ENCODE data around the gene PTPRD. TPM values are rescaled to one million over a fixed set of nuclear protein-coding genes. Genes with fewer than 3 reads are reported as not detected.
"Not testable (repeated sequence)": the region's sequence is repeated elsewhere in the genome, so short reads cannot be mapped to it uniquely, and the experiment has no call there.

The PTPRD gene
- total RNA-seq, 1 donor from 2014 or later, result 0.05 TPM

GRCh38 chr9:9949978-9950377 is 662.8 kb downstream of the PTPRD start:
- intact Hi-C loops (cut with micrococcal nuclease), result no loop called here
- Mint-ChIP-seq H3K27me3 (ENCODE audit: insufficient read depth) (no peaks in the 10 kb centered on the region), H3K4me1 (ENCODE audit: low read depth) (no peaks in the 10 kb centered on the region), H3K36me3 (ENCODE audit: low read depth) (no peaks in the 10 kb centered on the region), H3K9me3 (no peaks in the 10 kb centered on the region), H3K27ac (no peak overlapping the region), H3K4me3 (no peak overlapping the region)
- DNase-seq (ENCODE audit: low spot score), result no peak

- Mint-ChIP-seq H3K4me1 (ENCODE audit: low read depth) (no peaks in the 10 kb centered on the region), H3K27ac (no peak overlapping the region), H3K27me3 (ENCODE audit: insufficient read depth) (no peaks in the 10 kb centered on the region), H3K36me3 (ENCODE audit: low read depth) (no peaks in the 10 kb centered on the region), H3K4me3 (no peak overlapping the region), H3K9me3 (no peaks in the 10 kb centered on the region)
- intact Hi-C loops (cut with micrococcal nuclease), result no loop called here
- DNase-seq (ENCODE audit: low spot score), result no peak
Observed at GRCh38 chr9:9949368-9949767, 663.4 kb downstream of the PTPRD start.

- no peaks in the 10 kb centered on the region for H3K9me3 Mint-ChIP-seq
- H3K27me3 Mint-ChIP-seq (ENCODE audit: insufficient read depth), result no peaks in the 10 kb centered on the region
- no peak for DNase-seq (ENCODE audit: low spot score)
- no peak overlapping the region for H3K4me3 Mint-ChIP-seq
- no peaks in the 10 kb centered on the region for H3K4me1 Mint-ChIP-seq (ENCODE audit: low read depth)
- no peaks in the 10 kb centered on the region for H3K36me3 Mint-ChIP-seq (ENCODE audit: low read depth)
- no peak overlapping the region for H3K27ac Mint-ChIP-seq
- intact Hi-C loops (cut with micrococcal nuclease), result no loop called here
Observed at GRCh38 chr9:9945966-9946365, 666.8 kb downstream of the PTPRD start.

- H3K27ac Mint-ChIP-seq, result no peak overlapping the region
- H3K27me3 Mint-ChIP-seq (ENCODE audit: insufficient read depth), result no peaks in the 10 kb centered on the region
- no peaks in the 10 kb centered on the region for H3K4me1 Mint-ChIP-seq (ENCODE audit: low read depth)
- no peak overlapping the region for H3K4me3 Mint-ChIP-seq
- no peaks in the 10 kb centered on the region for H3K9me3 Mint-ChIP-seq
- peak; percentile 14 for DNase-seq (ENCODE audit: low spot score)
- intact Hi-C loops (cut with micrococcal nuclease), result loop anchor here (2.0 kb wide), 1 partner anchor 336 kb away; no protein-coding TSS in a partner anchor
- H3K36me3 Mint-ChIP-seq (ENCODE audit: low read depth), result no peaks in the 10 kb centered on the region
Observed at GRCh38 chr9:9942764-9943424, 669.9 kb downstream of the PTPRD start.

- intact Hi-C loops (cut with micrococcal nuclease), result no loop called here
- no peaks in the 10 kb centered on the region for H3K4me1 Mint-ChIP-seq (ENCODE audit: low read depth)
- H3K9me3 Mint-ChIP-seq, result no peaks in the 10 kb centered on the region
- H3K4me3 Mint-ChIP-seq, result no peak overlapping the region
- no peaks in the 10 kb centered on the region for H3K27me3 Mint-ChIP-seq (ENCODE audit: insufficient read depth)
- no peak overlapping the region for H3K27ac Mint-ChIP-seq
- DNase-seq (ENCODE audit: low spot score), result no peak
- no peaks in the 10 kb centered on the region for H3K36me3 Mint-ChIP-seq (ENCODE audit: low read depth)
Observed at GRCh38 chr9:9938432-9938831, 674.4 kb downstream of the PTPRD start.

- H3K4me1 Mint-ChIP-seq (ENCODE audit: low read depth); DNase-seq (ENCODE audit: low spot score); H3K4me3 Mint-ChIP-seq; H3K36me3 Mint-ChIP-seq (ENCODE audit: low read depth); intact Hi-C loops (cut with micrococcal nuclease); H3K27ac Mint-ChIP-seq; H3K9me3 Mint-ChIP-seq; H3K27me3 Mint-ChIP-seq (ENCODE audit: insufficient read depth): not testable (repeated sequence)
Observed at GRCh38 chr9:9931464-9931863, 681.3 kb downstream of the PTPRD start.

GRCh38 chr9:9924376-9924775 is 688.4 kb downstream of the PTPRD start:
- no peak for DNase-seq (ENCODE audit: low spot score)
- Mint-ChIP-seq H3K4me3 (no peak overlapping the region), H3K27ac (no peak overlapping the region), H3K9me3 (no peaks in the 10 kb centered on the region), H3K36me3 (ENCODE audit: low read depth) (no peaks in the 10 kb centered on the region), H3K27me3 (ENCODE audit: insufficient read depth) (no peaks in the 10 kb centered on the region), H3K4me1 (ENCODE audit: low read depth) (no peaks in the 10 kb centered on the region)
- intact Hi-C loops (cut with micrococcal nuclease), result no loop called here

- Mint-ChIP-seq H3K27ac (no peak overlapping the region), H3K4me1 (ENCODE audit: low read depth) (no peaks in the 10 kb centered on the region), H3K36me3 (ENCODE audit: low read depth) (no peaks in the 10 kb centered on the region), H3K4me3 (no peak overlapping the region), H3K9me3 (no peaks in the 10 kb centered on the region), H3K27me3 (ENCODE audit: insufficient read depth) (no peaks in the 10 kb centered on the region)
- no peak for DNase-seq (ENCODE audit: low spot score)
- intact Hi-C loops (cut with micrococcal nuclease), result no loop called here
Observed at GRCh38 chr9:9921805-9922204, 691.0 kb downstream of the PTPRD start.

- Mint-ChIP-seq H3K9me3 (peaks cover 7% of the 10 kb centered on the region), H3K36me3 (ENCODE audit: low read depth) (no peaks in the 10 kb centered on the region), H3K4me1 (ENCODE audit: low read depth) (no peaks in the 10 kb centered on the region), H3K27ac (no peak overlapping the region), H3K27me3 (ENCODE audit: insufficient read depth) (no peaks in the 10 kb centered on the region), H3K4me3 (no peak overlapping the region)
- intact Hi-C loops (cut with micrococcal nuclease), result no loop called here
- DNase-seq (ENCODE audit: low spot score), result no peak
Observed at GRCh38 chr9:9920425-9921060, 692.3 kb downstream of the PTPRD start.

- Mint-ChIP-seq H3K27ac (no peak overlapping the region), H3K27me3 (ENCODE audit: insufficient read depth) (no peaks in the 10 kb centered on the region), H3K4me1 (ENCODE audit: low read depth) (no peaks in the 10 kb centered on the region), H3K36me3 (ENCODE audit: low read depth) (no peaks in the 10 kb centered on the region), H3K9me3 (peaks cover 12% of the 10 kb centered on the region), H3K4me3 (no peak overlapping the region)
- intact Hi-C loops (cut with micrococcal nuclease), result no loop called here
- DNase-seq (ENCODE audit: low spot score), result no peak
Observed at GRCh38 chr9:9919174-9919775, 693.5 kb downstream of the PTPRD start.

GRCh38 chr9:9917400-9917799 is 695.4 kb downstream of the PTPRD start:
- H3K4me3 Mint-ChIP-seq, result no peak overlapping the region
- no peaks in the 10 kb centered on the region for H3K4me1 Mint-ChIP-seq (ENCODE audit: low read depth)
- DNase-seq (ENCODE audit: low spot score), result no peak
- intact Hi-C loops (cut with micrococcal nuclease), result no loop called here
- no peaks in the 10 kb centered on the region for H3K27me3 Mint-ChIP-seq (ENCODE audit: insufficient read depth)
- peaks cover 12% of the 10 kb centered on the region for H3K9me3 Mint-ChIP-seq
- no peaks in the 10 kb centered on the region for H3K36me3 Mint-ChIP-seq (ENCODE audit: low read depth)
- no peak overlapping the region for H3K27ac Mint-ChIP-seq

- H3K36me3 Mint-ChIP-seq (ENCODE audit: low read depth), result no peaks in the 10 kb centered on the region
- H3K9me3 Mint-ChIP-seq, result peaks cover 12% of the 10 kb centered on the region
- intact Hi-C loops (cut with micrococcal nuclease), result no loop called here
- no peaks in the 10 kb centered on the region for H3K27me3 Mint-ChIP-seq (ENCODE audit: insufficient read depth)
- H3K27ac Mint-ChIP-seq, result no peak overlapping the region
- no peaks in the 10 kb centered on the region for H3K4me1 Mint-ChIP-seq (ENCODE audit: low read depth)
- H3K4me3 Mint-ChIP-seq, result no peak overlapping the region
- no peak for DNase-seq (ENCODE audit: low spot score)
Observed at GRCh38 chr9:9914174-9914573, 698.6 kb downstream of the PTPRD start.

- DNase-seq (ENCODE audit: low spot score), result no peak
- no peaks in the 10 kb centered on the region for H3K4me1 Mint-ChIP-seq (ENCODE audit: low read depth)
- peaks cover 12% of the 10 kb centered on the region for H3K9me3 Mint-ChIP-seq
- no peak overlapping the region for H3K4me3 Mint-ChIP-seq
- no peaks in the 10 kb centered on the region for H3K36me3 Mint-ChIP-seq (ENCODE audit: low read depth)
- no peaks in the 10 kb centered on the region for H3K27me3 Mint-ChIP-seq (ENCODE audit: insufficient read depth)
- H3K27ac Mint-ChIP-seq, result no peak overlapping the region
- intact Hi-C loops (cut with micrococcal nuclease), result no loop called here
Observed at GRCh38 chr9:9913276-9913832, 699.4 kb downstream of the PTPRD start.
